ENCODE measurements around the gene PRR23B. TPM values are rescaled to one million over a fixed set of nuclear protein-coding genes. Genes with fewer than 3 reads are reported as not detected.

The PRR23B gene
- total RNA-seq, 1 donor from 2014 or later: not detected

DNA sequence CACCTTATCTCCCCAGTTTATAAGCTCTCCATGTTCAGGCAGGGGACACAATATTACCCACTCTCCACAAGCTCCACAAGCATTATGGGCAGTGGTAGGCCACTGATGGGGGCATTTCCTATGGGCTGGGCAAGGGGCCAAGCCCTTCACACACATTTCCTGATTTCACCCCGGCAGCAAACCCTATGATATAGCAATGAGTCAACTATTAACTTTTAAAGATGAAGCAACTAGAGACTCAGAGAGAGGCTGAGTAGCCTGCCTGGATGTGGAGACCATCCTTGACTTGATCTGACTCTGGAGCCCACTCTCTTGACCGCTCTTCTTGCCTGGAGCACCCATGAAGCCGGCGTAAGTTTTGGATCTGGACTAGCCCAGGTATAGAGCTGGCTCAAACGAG, 46.3 kb downstream of the PRR23B start:
- no peak overlapping the region for H3K4me3 ChIP-seq (ENCODE audit: low read depth, low read length)
- no peak for DNase-seq (ENCODE audit: low read depth)
- TF ChIP-seq, protein P1, sequence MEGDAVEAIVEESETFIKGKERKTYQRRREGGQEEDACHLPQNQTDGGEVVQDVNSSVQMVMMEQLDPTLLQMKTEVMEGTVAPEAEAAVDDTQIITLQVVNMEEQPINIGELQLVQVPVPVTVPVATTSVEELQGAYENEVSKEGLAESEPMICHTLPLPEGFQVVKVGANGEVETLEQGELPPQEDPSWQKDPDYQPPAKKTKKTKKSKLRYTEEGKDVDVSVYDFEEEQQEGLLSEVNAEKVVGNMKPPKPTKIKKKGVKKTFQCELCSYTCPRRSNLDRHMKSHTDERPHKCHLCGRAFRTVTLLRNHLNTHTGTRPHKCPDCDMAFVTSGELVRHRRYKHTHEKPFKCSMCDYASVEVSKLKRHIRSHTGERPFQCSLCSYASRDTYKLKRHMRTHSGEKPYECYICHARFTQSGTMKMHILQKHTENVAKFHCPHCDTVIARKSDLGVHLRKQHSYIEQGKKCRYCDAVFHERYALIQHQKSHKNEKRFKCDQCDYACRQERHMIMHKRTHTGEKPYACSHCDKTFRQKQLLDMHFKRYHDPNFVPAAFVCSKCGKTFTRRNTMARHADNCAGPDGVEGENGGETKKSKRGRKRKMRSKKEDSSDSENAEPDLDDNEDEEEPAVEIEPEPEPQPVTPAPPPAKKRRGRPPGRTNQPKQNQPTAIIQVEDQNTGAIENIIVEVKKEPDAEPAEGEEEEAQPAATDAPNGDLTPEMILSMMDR (conservative IDR thresholded peaks at IDR 0.05; ENCODE audit: low read depth, low read length): no peak

DNA sequence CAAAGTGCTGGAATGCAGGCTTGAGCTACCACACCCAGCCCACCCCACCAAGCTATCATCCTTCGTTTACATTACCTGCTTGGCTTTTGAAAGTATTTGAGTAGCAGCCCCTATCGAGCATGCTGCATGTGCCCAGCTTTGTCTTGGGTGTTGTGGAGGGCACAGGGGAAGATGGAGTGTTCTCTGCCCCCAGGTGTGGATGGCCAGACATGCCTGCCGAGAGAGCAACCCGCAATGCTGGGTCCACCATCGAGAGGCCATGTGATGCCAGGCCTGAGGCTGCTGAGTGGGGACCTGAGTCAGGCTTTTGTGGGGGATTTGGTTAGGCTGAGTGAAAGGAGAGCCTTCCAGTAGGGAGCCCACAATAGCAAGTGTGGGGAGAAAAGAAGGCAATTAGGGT, 47.8 kb downstream of the PRR23B start:
- DNase-seq (ENCODE audit: low read depth): no peak
- TF ChIP-seq, protein P1 (conservative IDR thresholded peaks at IDR 0.05; ENCODE audit: low read depth, low read length): no peak
- H3K4me3 ChIP-seq (ENCODE audit: low read depth, low read length): no peak overlapping the region

DNA sequence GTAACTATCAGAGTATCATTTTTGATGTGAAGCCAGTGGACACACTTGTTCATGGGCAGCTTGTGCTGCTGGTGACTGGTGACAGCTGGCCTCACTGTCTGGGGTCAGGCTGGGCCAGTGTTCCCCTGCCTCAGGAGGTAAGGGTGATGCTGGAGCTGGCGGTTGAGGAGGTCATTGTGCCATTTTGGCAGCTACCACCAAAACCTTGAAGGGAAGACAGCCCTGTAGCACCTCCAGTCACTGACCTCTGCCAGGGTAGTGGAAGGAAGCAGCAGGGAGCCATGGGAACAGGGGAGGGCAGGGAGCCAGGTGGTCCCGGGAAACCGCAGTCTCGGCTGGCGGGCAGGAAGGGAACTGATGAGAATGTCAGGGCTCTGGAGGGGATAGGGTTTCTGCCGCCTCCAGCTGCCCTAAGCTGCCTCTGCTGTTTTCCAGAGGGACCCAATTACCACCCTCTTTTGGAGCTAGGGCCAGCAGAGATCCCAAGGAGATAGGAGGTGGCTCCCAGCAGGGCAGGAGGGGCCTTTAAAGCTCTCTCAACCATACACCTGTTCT, 48.9 kb downstream of the PRR23B start:
- TF ChIP-seq, protein P1 (conservative IDR thresholded peaks at IDR 0.05; ENCODE audit: low read depth, low read length): no peak
- no peak for DNase-seq (ENCODE audit: low read depth)
- no peak overlapping the region for H3K4me3 ChIP-seq (ENCODE audit: low read depth, low read length)

Other genes with a start within 250 kb of the PRR23B start
- gene PIK3CB, start 186.0 kb downstream of the PRR23B start, total RNA-seq: 8.8 and 9.1 TPM in 2 replicates
- gene FOXL2, start 73.8 kb downstream of the PRR23B start, total RNA-seq: 1.5 and 2.0 TPM in 2 replicates
- gene FOXL2NB, start 73.7 kb downstream of the PRR23B start, total RNA-seq: 0.80 and 3.5 TPM in 2 replicates
- gene PRR23A, start 14.7 kb downstream of the PRR23B start, total RNA-seq: not detected in 2 replicates
- not detected in 2 replicates for gene PRR23C, start 24.0 kb upstream of the PRR23B start, total RNA-seq

All from epithelial cell of proximal tubule (primary cell).